Keratinocyte (primary cell): ENCODE data around the gene NR3C2. TPM values are rescaled to one million over a fixed set of nuclear protein-coding genes. Genes with fewer than 3 reads are reported as not detected.

Experiments used
- DNase-seq: peaks from one replicate; pipeline ENCODE4 v3.0.0-alpha.2; 2011; ENCODE audit warnings: low read depth, missing footprints, low spot score
- FAIRE-seq: peaks from 2 replicates; lab custom pipeline; 2011; peaks lifted over from hg19 to GRCh38; lab: Jason Lieb, UNC
- H2AFZ ChIP-seq: 2 replicates; pipeline ENCODE4 v1.6.0; 2012; ENCODE audit warnings: low read length, control low read depth, inconsistent platforms; ENCODE audit not compliant: control insufficient read depth
- H3K27ac ChIP-seq: 2 replicates; pipeline ENCODE4 v1.5.1; 2011; ENCODE audit warnings: low read length; ENCODE audit not compliant: control insufficient read depth, insufficient read depth
- H3K27me3 ChIP-seq: 3 replicates; pipeline ENCODE4 v1.6.0; 2011; ENCODE audit warnings: low read length; ENCODE audit not compliant: control insufficient read depth, insufficient read depth; ENCODE audit errors: extremely low read depth
- H3K36me3 ChIP-seq, 2 experiments: 2 replicates in 1 of 2; 3 replicates in 1 of 2; pipeline ENCODE4 v1.5.1; 2011; ENCODE audit warnings: low read length in 2 of 2, mild to moderate bottlenecking in 1 of 2; ENCODE audit not compliant: control insufficient read depth in 2 of 2, insufficient read depth in 2 of 2; ENCODE audit errors: extremely low read depth in 1 of 2
- H3K4me1 ChIP-seq: 3 replicates; pipeline ENCODE4 v1.5.1; 2011; ENCODE audit warnings: low read length; ENCODE audit not compliant: control insufficient read depth, insufficient read depth; ENCODE audit errors: extremely low read depth
- H3K4me2 ChIP-seq: 3 replicates; pipeline ENCODE4 v1.6.0; 2011; ENCODE audit warnings: low read depth, low read length; ENCODE audit not compliant: control insufficient read depth, insufficient read depth; ENCODE audit errors: extremely low read depth
- H3K4me3 ChIP-seq, 3 experiments: fragments of 200-600 bp in 1 of 3; sonication (generic) in 1 of 3; 2 replicates in 2 of 3; 3 replicates in 1 of 3; pipeline ENCODE4 v1.5.1; 2011 to 2016; ENCODE audit warnings: low read length in 3 of 3, mild to moderate bottlenecking in 3 of 3, control low read depth in 2 of 3, inconsistent platforms in 1 of 3, low read depth in 1 of 3, mixed read lengths in 1 of 3, mixed run types in 1 of 3, moderate library complexity in 1 of 3; ENCODE audit not compliant: control insufficient read depth in 2 of 3, insufficient read depth in 2 of 3; ENCODE audit errors: extremely low read depth in 1 of 3
- H3K79me2 ChIP-seq: 2 replicates; pipeline ENCODE4 v1.6.0; 2012; ENCODE audit warnings: low read length; ENCODE audit not compliant: control insufficient read depth, insufficient read depth
- H3K9ac ChIP-seq: 3 replicates; pipeline ENCODE4 v1.6.0; 2011; ENCODE audit warnings: low read length; ENCODE audit not compliant: control insufficient read depth, insufficient read depth; ENCODE audit errors: extremely low read depth
- H3K9me1 ChIP-seq: 3 replicates; pipeline ENCODE4 v1.6.0; 2011; ENCODE audit warnings: low read length; ENCODE audit not compliant: control insufficient read depth, insufficient read depth; ENCODE audit errors: extremely low read depth
- H3K9me3 ChIP-seq: 2 replicates; pipeline ENCODE4 v1.5.1; 2012; ENCODE audit warnings: low read depth, low read length; ENCODE audit not compliant: control insufficient read depth
- H4K20me1 ChIP-seq: 3 replicates; pipeline ENCODE4 v1.6.0; 2011; ENCODE audit warnings: low read length; ENCODE audit not compliant: control insufficient read depth, insufficient read depth; ENCODE audit errors: extremely low read depth
- EZH2 ChIP-seq: IDR thresholded peaks from one replicate; pipeline ENCODE4 v1.6.1; 2012; ENCODE audit warnings: inconsistent platforms, mild to moderate bottlenecking, low read length, moderate library complexity
- dilution Hi-C: fragments of 300-500 bp; cut with MboI; formaldehyde crosslinking; loops from one replicate; pipeline ENCODE4 v1.7.0; 2020; ENCODE audit warnings: low sequenced_read_pairs; ENCODE audit not compliant: extremely low pct_ligation_motif_present
- polyA plus RNA-seq, 5 experiments: library from polyadenylated mRNA; depleted of rRNA in 3 of 5; stranded (reverse) in 3 of 5; stranded (forward) in 1 of 5; unstranded in 1 of 5; fragments of >200 nt; gene quantifications; 1 replicate in 1 of 5; 2 replicates in 3 of 5; 3 replicates in 1 of 5; pipeline versions ENCODE4 v1.2.1 to v1.2.3, GENCODE V29; 2011 to 2012; ENCODE audit warnings: missing spikeins in 2 of 5, low read depth in 1 of 5, low replicate concordance in 1 of 5
- TF ChIP-seq, protein P1 (sequence below), 3 experiments: IDR thresholded peaks in 1 of 3; conservative IDR thresholded peaks in 1 of 3; optimal IDR thresholded peaks in 1 of 3; 2 replicates in 2 of 3; 3 replicates in 1 of 3; pipeline versions ENCODE3 to v1.5.1; 2011; ENCODE audit warnings: low read length in 3 of 3, mild to moderate bottlenecking in 3 of 3, moderate library complexity in 2 of 3, control low read depth in 1 of 3, inconsistent platforms in 1 of 3; ENCODE audit not compliant: insufficient read depth in 2 of 3; ENCODE audit errors: extremely low read depth in 1 of 3

The NR3C2 gene
- polyA plus RNA-seq, 1 donor (not counting 4 experiments of a cell fraction or from before 2014, with no cell fraction given): 1.5 TPM

GRCh38 chr4:148162519-148162918 is 279.7 kb downstream of the NR3C2 start:
- no peak overlapping the region for H3K9ac ChIP-seq
- no peaks in the 10 kb centered on the region for H3K9me3 ChIP-seq
- H3K4me1 ChIP-seq: peaks cover 24% of the 10 kb centered on the region
- peak overlapping the region; percentile 66 for H3K4me2 ChIP-seq
- H3K4me3 ChIP-seq: peak overlapping the region in 2 of 3 experiments; percentile 19 to 38
- H2AFZ ChIP-seq: peak overlapping the region; percentile 80
- peak; percentile 48 for FAIRE-seq
- no peak for TF ChIP-seq EZH2
- TF ChIP-seq, protein P1, sequence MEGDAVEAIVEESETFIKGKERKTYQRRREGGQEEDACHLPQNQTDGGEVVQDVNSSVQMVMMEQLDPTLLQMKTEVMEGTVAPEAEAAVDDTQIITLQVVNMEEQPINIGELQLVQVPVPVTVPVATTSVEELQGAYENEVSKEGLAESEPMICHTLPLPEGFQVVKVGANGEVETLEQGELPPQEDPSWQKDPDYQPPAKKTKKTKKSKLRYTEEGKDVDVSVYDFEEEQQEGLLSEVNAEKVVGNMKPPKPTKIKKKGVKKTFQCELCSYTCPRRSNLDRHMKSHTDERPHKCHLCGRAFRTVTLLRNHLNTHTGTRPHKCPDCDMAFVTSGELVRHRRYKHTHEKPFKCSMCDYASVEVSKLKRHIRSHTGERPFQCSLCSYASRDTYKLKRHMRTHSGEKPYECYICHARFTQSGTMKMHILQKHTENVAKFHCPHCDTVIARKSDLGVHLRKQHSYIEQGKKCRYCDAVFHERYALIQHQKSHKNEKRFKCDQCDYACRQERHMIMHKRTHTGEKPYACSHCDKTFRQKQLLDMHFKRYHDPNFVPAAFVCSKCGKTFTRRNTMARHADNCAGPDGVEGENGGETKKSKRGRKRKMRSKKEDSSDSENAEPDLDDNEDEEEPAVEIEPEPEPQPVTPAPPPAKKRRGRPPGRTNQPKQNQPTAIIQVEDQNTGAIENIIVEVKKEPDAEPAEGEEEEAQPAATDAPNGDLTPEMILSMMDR (optimal IDR thresholded peaks at IDR 0.05 in 1 of 3, IDR thresholded peaks at IDR 0.05 in 1 of 3, conservative IDR thresholded peaks at IDR 0.05 in 1 of 3; ENCODE audit: extremely low read depth in 1 of 3, insufficient read depth in 2 of 3, low read length in 3 of 3): no peak
- no peaks in the 10 kb centered on the region for H4K20me1 ChIP-seq
- H3K79me2 ChIP-seq: no peaks in the 10 kb centered on the region
- peak overlapping the region; percentile 36 for H3K27ac ChIP-seq
- no peaks in the 10 kb centered on the region for H3K27me3 ChIP-seq
- no peak for DNase-seq
- H3K9me1 ChIP-seq: no peaks in the 10 kb centered on the region
- dilution Hi-C loops: no loop called here
- H3K36me3 ChIP-seq: no peaks in the 10 kb centered on the region

- TF ChIP-seq, protein P1 (optimal IDR thresholded peaks at IDR 0.05 in 1 of 3, IDR thresholded peaks at IDR 0.05 in 1 of 3, conservative IDR thresholded peaks at IDR 0.05 in 1 of 3; ENCODE audit: extremely low read depth in 1 of 3, insufficient read depth in 2 of 3, low read length in 3 of 3): no peak
- Histone ChIP-seq H3K36me3 (no peaks in the 10 kb centered on the region), H3K9me1 (no peaks in the 10 kb centered on the region), H3K9ac (no peak overlapping the region), H3K27ac (no peak overlapping the region), H3K9me3 (no peaks in the 10 kb centered on the region), H3K27me3 (no peaks in the 10 kb centered on the region), H3K79me2 (no peaks in the 10 kb centered on the region), H2AFZ (no peak overlapping the region), H3K4me3 (no peak overlapping the region), H3K4me2 (no peak overlapping the region), H4K20me1 (no peaks in the 10 kb centered on the region), H3K4me1 (peaks cover 24% of the 10 kb centered on the region)
- FAIRE-seq (no peak), DNase-seq (no peak)
- dilution Hi-C loops: no loop called here
Observed at GRCh38 chr4:148161601-148162000, 280.6 kb downstream of the NR3C2 start.
